ENCODE measurements around the gene MCU.
"Not testable (repeated sequence)": the region's sequence is repeated elsewhere in the genome, so short reads cannot be mapped to it uniquely, and the experiment has no call there.

Gene MCU

GRCh38 chr10:72761498-72761897 is 69.6 kb downstream of the MCU start:
- no peak for DNase-seq (ENCODE audit: low read depth in 2 of 2)

GRCh38 chr10:72762042-72762441 is 70.1 kb downstream of the MCU start:
- no peak for DNase-seq (ENCODE audit: low read depth in 2 of 2)

DNA sequence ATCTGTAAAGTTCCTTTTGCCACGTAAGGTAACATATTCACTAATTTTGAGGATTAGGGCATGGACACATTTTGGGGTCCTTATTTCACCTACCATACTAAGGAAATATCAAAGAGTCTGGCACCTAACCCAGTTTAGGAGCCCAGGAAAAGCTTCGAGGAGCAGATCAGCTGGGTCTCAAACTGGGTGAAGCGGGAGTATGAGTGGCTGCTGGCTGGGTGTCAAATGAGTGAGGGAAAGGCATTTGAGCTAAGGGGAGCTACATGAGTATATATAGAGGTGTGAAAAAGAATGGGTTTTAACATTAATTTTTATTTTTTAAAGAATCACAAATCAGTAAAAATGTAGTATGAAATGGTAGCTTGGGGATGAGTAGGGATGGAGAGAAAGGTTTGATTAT is 71.3 kb downstream of the MCU start:
- DNase-seq (ENCODE audit: low read depth in 2 of 2) = no peak

GRCh38 chr10:72764151-72764550 is 72.2 kb downstream of the MCU start:
- no peak for DNase-seq (ENCODE audit: low read depth in 2 of 2)

GRCh38 chr10:72765051-72765745 is 73.3 kb downstream of the MCU start:
- DNase-seq (ENCODE audit: low read depth in 2 of 2) = no peak

DNA sequence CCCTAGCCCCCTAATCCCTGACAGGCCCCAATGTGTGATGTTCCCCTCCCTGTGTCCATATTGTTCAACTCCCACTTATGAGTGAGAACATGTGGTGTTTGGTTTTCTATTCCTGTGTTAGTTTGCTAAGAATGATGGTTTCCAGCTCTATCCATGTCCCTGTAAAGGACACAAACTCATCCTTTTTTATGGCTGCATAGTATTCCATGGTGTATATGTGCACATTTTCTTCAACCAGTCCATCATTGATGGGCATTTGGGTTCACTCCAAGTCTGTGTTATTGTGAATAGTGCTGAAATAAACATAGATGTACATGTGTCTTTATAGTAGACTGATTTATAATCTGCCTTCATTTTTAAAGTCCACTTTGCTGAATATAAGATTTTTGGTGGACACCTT is 79.3 kb downstream of the MCU start:
- DNase-seq (ENCODE audit: low read depth in 2 of 2) = not testable (repeated sequence)

DNA sequence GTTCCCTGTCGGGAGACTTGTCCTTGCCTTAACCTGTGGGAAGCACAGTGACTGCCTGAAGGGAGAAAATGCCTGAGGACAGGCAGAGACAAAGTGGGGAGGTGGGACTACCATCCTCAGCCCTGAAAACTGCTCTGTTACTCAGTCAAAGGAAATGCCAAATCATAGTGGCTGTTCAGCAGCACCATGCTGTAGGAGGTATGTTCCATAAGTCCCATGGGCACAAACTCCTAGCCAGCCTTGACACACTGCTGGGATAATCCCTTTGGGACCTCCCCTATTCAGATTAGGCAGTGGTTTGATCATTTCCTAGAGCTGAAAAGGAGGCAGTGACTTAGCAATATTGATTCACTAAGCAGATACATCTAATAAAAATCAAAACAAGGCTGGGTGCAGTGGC is 80.1 kb downstream of the MCU start:
- no peak for DNase-seq (ENCODE audit: low read depth in 2 of 2)

DNA sequence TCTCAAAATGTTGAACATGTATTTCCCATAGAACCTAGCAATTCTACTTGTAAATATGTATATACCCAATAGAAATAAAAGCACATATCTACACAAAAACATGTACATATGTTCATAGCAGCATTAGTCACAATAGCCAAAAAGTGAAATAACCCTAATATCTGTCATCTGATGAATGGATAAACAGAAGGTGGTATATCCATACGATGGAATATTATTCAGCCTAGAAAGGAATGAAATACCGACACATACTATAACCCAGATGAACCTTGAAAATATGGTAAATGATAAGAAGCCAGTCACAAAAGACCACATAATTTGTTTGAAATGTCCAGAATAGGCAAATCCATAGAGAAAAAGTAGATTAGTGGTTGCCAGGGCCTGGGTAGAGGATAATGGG is 87.9 kb downstream of the MCU start:
- no peak for DNase-seq (ENCODE audit: low read depth in 2 of 2)

DNA sequence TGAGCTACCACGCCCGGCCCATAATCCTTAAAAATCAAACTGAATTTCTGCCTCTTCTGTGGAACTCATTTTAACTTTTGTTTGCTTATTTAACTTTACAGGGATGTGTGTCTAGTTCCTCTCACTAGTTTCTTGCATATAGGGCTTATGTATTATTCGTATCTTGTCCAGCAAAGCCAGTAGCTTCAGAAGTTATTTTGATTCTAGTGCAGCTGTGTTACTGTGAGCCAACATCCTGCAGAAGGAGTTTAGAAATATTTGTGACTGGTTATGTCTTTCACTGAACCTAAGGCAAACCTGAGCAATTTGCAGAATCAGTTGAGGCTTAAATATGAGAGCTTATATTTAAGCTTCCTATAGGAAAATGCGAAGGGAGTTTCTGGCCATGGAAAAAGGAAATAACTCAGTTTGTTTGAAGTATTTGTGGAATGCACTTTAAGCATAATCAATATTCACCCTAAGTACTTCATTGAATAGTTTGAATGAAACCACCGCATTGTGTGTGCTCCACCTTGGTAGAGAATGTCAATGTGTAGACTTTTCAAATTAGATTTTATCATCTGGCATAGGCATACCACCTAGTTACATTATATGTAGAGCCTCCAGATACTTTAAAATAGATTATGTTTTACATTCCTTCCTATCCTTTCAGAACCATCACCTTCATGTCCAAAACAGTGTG is 90.8 kb downstream of the MCU start:
- no peak for DNase-seq (ENCODE audit: low read depth in 2 of 2)

- DNase-seq (ENCODE audit: low read depth in 2 of 2) = no peak
Measured at GRCh38 chr10:72783410-72783833, 91.5 kb downstream of the MCU start.

DNA sequence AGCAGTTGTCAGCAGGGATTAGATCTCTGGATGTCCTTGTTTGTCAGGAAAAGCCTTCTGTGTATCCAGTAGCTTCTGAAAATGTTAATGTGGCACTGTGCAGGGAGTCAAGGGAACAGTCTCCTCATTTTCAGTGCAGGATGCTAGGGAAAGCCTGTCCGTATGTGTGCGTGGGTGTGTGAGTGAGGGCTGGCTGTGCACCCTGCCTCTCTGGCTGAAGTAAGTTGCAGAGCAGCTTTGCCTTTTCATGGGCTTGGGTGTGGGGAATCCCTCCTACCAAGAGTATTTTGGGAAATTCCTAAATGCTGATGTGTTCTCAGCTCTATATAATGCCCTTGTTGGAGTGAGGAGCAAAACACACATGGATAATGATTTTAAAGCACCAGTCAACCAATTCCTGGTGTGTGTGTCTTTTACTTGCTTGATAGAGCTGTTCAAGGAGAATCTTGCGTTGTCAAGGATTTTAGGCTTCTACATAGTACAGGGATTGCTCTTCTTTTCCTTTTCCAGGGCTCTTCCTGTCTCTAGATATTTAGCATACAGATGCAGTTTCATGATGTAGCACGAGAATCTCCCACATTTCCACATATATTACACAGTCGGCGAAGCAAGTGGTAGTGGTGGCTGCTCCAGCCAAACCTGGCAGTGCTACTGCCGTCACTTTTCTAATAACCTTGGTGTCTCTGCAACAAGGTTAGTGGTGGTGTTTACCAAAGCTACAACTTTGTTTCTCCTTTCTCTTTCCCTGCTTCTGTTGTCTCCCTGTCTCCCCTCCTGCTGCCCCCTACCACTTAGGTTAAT is 92.8 kb downstream of the MCU start:
- no peak for DNase-seq (ENCODE audit: low read depth in 2 of 2)

DNA sequence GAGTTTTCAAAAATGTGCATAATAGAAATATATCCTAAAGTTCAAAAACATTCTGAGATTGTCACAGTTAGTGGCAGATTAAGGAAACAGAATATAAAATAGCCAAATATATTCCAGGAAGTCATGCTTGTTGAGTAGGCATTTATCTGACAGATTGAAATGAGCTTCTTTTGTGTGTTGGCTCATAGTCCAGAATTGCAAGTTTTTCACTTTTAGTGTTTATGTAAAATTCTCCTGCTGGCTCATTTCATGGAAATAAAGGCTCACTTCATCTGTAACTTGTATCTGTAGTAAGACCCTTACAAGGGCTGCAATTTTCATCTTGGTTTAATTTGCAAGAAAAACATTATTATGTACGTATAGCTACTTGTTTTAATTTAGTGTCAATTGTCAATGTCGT is 93.5 kb downstream of the MCU start:
- no peak for DNase-seq (ENCODE audit: low read depth in 2 of 2)

DNA sequence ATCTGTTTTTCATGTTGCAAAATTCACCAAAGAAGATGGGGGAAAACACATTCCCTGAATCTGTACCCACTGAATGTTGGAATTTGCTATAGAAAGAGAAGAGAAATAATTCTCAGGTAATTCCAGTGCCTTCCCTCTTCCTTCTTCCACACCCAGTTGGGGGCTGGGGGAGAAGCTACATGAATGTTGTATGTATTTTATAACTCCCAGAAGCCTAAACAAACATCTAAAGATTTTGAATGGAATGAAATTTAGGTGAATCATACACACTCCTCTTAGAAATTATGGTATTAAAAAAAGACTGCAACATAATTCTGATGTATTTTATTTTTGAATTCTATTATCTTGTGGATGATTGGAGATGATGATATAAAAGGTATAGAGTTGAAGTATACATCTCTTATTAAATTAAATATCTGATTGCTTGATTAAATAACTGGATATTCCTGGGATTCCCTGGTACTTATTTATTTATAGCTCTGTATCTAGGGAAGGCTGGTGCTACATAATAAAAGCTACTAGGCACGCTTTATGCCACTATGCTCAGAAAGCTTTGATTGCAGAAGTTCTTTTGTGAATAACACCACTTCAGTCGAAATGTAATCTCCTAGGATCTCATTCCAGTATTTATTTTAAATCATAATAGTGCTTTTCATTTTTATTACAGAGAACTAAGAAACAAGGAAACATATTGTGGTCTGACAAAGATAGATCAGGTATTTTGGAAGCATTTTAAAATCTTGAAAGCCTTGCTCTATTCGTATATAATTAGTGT is 98.5 kb downstream of the MCU start:
- DNase-seq (ENCODE audit: low read depth in 2 of 2) = no peak

GRCh38 chr10:72792288-72792687 is 100.3 kb downstream of the MCU start:
- no peak for DNase-seq (ENCODE audit: low read depth in 2 of 2)

DNA sequence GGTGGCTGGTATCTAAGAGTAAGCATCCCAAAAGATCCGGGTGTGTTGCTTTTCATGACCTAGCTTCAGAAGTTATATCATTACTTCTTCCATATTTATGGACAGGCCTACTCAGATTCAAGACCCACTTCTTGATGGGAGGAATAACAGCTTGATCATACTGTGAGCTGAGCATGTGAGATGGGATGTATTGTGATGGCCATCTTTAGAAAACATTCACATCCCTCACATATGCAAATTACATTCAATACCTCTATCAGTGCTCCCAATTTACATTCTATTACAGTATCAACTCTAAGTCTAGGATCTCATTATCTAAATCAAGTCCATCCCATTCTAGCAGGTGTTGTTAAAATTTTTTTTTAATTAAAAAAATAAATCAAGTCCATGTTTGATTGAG is 101.8 kb downstream of the MCU start:
- no peak for DNase-seq (ENCODE audit: low read depth in 2 of 2)

DNA sequence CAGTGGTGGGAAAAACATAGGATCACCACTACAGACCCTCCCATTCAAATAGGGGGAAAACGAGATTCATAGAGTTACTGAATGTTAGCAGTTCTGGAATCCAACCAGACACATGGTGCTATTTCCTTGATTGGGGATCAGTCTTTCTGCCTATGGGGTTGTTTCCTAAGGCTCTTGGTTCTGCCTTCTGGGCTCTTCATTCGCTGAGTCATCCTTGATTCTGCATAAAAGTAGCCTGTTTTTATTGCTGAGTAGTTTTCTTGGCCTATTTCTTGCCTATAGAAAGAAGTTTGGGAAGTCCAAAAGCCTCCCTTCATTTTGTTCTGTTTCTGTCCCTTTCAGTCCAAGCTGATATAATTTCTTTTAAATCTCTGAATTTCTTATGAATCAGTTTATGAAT is 102.3 kb downstream of the MCU start:
- no peak for DNase-seq (ENCODE audit: low read depth in 2 of 2)

DNA sequence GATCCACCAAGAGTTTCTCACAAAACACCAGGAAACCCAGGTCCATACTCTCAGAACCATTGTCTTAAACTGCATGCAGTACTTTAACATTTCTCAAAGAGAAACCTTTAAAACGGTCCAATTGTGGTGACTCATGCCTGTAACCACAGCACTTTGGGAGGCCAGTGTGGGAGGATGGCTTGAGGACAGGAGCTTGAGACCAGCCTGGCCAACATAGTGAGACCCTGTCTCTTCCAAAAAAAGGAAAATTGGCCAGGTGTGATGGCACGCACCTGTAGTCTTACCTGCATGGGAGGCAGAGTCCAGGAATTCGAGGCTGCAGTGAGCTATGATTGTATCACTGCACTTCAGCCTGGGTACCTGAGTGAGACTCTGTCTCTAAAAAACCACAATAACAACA is 104.1 kb downstream of the MCU start:
- DNase-seq (ENCODE audit: low read depth in 2 of 2) = no peak

- DNase-seq (ENCODE audit: low read depth in 2 of 2) = no peak
Measured at GRCh38 chr10:72796538-72796937, 104.6 kb downstream of the MCU start.

GRCh38 chr10:72800000-72800740 is 108.2 kb downstream of the MCU start:
- DNase-seq (ENCODE audit: low read depth in 2 of 2) = no peak

GRCh38 chr10:72800741-72801092 is 108.8 kb downstream of the MCU start:
- no peak for DNase-seq (ENCODE audit: low read depth in 2 of 2)

- no peak for DNase-seq (ENCODE audit: low read depth in 2 of 2)
Measured at GRCh38 chr10:72801263-72801868, 109.4 kb downstream of the MCU start.
